DND-41 (cell line): Measurements from ENCODE around the gene RGS6.

ENCODE experiments used
- CTCF ChIP-seq: IDR thresholded peaks from 2 replicates; pipeline ENCODE4 v1.5.1; 2012; ENCODE audit warnings: borderline replicate concordance, low read length, moderate library complexity, mild to moderate bottlenecking; ENCODE audit not compliant: poor library complexity, severe bottlenecking; ENCODE audit errors: extremely low read depth
- EZH2 ChIP-seq: IDR thresholded peaks from 3 replicates; pipeline ENCODE4 v1.6.1; 2012; ENCODE audit warnings: borderline replicate concordance, low read depth, mild to moderate bottlenecking, moderate library complexity, low read length, inconsistent platforms; ENCODE audit not compliant: severe bottlenecking

- TF ChIP-seq CTCF, result no peak
- no peak for TF ChIP-seq EZH2
Observed at GRCh38 chr14:72538387-72538786, 606.2 kb downstream of the RGS6 start.
